ENCODE measurements around the gene ZNF263. TPM values are rescaled to one million over a fixed set of nuclear protein-coding genes. Genes with fewer than 3 reads are reported as not detected.

ZNF263 gene
- total RNA-seq, 1 experiment from 2014 or later = 37.4 TPM

- Mint-ChIP-seq H3K9me3 (ENCODE audit: unreplicated experiment) (peaks cover 5% of the 10 kb centered on the region), H3K4me1 (ENCODE audit: low read depth, unreplicated experiment) (no peaks in the 10 kb centered on the region), H3K36me3 (ENCODE audit: insufficient read depth, unreplicated experiment) (peaks cover 41% of the 10 kb centered on the region), H3K27ac (ENCODE audit: unreplicated experiment) (peak within 1 kb of the TSS; percentile 93), H3K4me3 (ENCODE audit: unreplicated experiment) (peak within 1 kb of the TSS; percentile 83), H3K27me3 (ENCODE audit: insufficient read depth, unreplicated experiment) (no peaks in the 10 kb centered on the region)
- ChIA-PET CTCF (no interaction called here), POLR2A (interaction anchor here (0.5 to 0.8 kb wide), 4 partner anchors 48 to 166 kb away, joined by 3 to 4 read pairs (median 4); partner anchors contain the start of genes ZNF174 and ZSCAN32)
- Histone ChIP-seq H3K36me3 (ENCODE audit: control insufficient read depth, insufficient read depth, low read length) (no peaks in the 10 kb centered on the region; the same call in 1 of the 2 replicates), H3K27me3 (replicated peaks; ENCODE audit: control insufficient read depth, insufficient read depth, low read length) (no peaks in the 10 kb centered on the region), H3K4me1 (0 out of 2 replicates have a peak, but pooled peaks cover 4% of the 10 kb centered on the region), H3K4me3 (ENCODE audit: low read depth, low read length) (peak within 1 kb of the TSS; percentile 96), H3K9me3 (peaks cover 6% of the 10 kb centered on the region)
- intact Hi-C loops (cut with micrococcal nuclease; ENCODE audit: unreplicated experiment) = loop anchor here (2.0 kb wide), 1 partner anchor 30 kb away; no protein-coding TSS in a partner anchor
- BruUV-seq (replicated peaks) = no TSS peak
- peak; percentile 93 to 94 for DNase-seq
- TF ChIP-seq, protein P1, sequence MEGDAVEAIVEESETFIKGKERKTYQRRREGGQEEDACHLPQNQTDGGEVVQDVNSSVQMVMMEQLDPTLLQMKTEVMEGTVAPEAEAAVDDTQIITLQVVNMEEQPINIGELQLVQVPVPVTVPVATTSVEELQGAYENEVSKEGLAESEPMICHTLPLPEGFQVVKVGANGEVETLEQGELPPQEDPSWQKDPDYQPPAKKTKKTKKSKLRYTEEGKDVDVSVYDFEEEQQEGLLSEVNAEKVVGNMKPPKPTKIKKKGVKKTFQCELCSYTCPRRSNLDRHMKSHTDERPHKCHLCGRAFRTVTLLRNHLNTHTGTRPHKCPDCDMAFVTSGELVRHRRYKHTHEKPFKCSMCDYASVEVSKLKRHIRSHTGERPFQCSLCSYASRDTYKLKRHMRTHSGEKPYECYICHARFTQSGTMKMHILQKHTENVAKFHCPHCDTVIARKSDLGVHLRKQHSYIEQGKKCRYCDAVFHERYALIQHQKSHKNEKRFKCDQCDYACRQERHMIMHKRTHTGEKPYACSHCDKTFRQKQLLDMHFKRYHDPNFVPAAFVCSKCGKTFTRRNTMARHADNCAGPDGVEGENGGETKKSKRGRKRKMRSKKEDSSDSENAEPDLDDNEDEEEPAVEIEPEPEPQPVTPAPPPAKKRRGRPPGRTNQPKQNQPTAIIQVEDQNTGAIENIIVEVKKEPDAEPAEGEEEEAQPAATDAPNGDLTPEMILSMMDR (IDR thresholded peaks at IDR 0.05; ENCODE audit: insufficient read depth in 1 of 2, low read depth in 1 of 2, low read length in 1 of 2, severe bottlenecking in 1 of 2, unreplicated experiment in 1 of 2) = no peak
Observed at GRCh38 chr16:3234857-3235561, 48.3 kb upstream of the ZNF263 start, which contains the start of gene ZNF200. Gene ZNF200, minus strand, starts transcription at chr16:3235158. Its CDS starts 1,403 bp downstream, at chr16:3233755.

DNA sequence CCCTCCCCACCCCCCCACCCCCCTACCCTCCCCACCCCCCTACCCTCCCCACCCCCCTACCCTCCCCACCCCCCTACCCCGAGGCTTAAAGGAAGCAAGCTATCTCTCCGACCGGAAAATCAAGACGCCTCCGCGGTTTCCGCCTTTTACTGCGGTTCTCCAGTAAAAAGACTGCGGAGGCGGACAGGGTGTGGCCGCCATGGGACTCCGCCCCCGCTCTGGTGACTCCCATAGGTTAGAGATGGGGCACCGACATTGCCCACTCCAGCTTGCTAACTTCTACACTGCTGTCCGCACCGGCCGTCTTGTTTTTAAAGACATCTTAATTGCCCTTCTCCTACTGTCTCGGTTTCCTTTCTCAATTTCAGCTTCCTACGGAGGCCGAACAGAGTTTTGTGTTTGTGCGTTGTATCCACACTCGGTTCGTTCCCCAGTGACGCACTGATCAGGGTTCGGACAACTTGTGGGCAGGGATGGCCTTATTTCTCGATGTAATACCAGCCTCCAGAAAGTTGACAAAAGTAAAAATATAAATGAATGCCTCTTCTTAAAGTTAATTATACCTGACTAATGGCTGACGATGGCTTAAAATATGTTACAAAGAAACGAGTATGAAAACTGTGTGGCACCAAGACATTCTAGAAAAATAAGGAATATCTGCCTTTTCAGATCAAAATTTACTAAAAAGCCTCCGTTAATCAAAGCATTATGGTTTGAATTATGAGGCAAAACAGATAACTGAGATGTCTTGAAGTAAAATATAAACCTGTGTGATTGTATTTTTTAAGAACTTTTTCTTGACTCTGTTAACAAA is 47.2 kb upstream of the ZNF263 start:
- H3K4me3 Mint-ChIP-seq (ENCODE audit: unreplicated experiment) = peak overlapping the region; percentile 72
- no peak overlapping the region for H3K27ac Mint-ChIP-seq (ENCODE audit: unreplicated experiment)
- POLR2A ChIA-PET = interaction anchor here (0.5 to 0.7 kb wide), 3 partner anchors 47 to 165 kb away, joined by 3 to 4 read pairs (median 3); partner anchors contain the start of genes ZNF174 and ZSCAN32
- no peaks in the 10 kb centered on the region for H3K9me3 Mint-ChIP-seq (ENCODE audit: unreplicated experiment)
- H3K27me3 Mint-ChIP-seq (ENCODE audit: insufficient read depth, unreplicated experiment) = no peaks in the 10 kb centered on the region
- BruUV-seq (replicated peaks) = no TSS peak
- H3K4me1 ChIP-seq = 0 out of 2 replicates have a peak, but pooled peaks cover 4% of the 10 kb centered on the region
- CTCF ChIA-PET = no interaction called here
- no peaks in the 10 kb centered on the region for H3K27me3 ChIP-seq (replicated peaks; ENCODE audit: control insufficient read depth, insufficient read depth, low read length)
- DNase-seq = peak; percentile 57 to 79
- H3K4me1 Mint-ChIP-seq (ENCODE audit: low read depth, unreplicated experiment) = no peaks in the 10 kb centered on the region
- no peaks in the 10 kb centered on the region; the same call in 1 of the 2 replicates for H3K36me3 ChIP-seq (ENCODE audit: control insufficient read depth, insufficient read depth, low read length)
- no peak overlapping the region for H3K4me3 ChIP-seq (ENCODE audit: low read depth, low read length)
- peaks cover 31% of the 10 kb centered on the region for H3K36me3 Mint-ChIP-seq (ENCODE audit: insufficient read depth, unreplicated experiment)
- intact Hi-C loops (cut with micrococcal nuclease; ENCODE audit: unreplicated experiment) = loop anchor here (2.0 kb wide), 1 partner anchor 29 kb away; no protein-coding TSS in a partner anchor
- peaks cover 6% of the 10 kb centered on the region for H3K9me3 ChIP-seq
- TF ChIP-seq, protein P1 (IDR thresholded peaks at IDR 0.05; ENCODE audit: insufficient read depth in 1 of 2, low read depth in 1 of 2, low read length in 1 of 2, severe bottlenecking in 1 of 2, unreplicated experiment in 1 of 2) = no peak

DNA sequence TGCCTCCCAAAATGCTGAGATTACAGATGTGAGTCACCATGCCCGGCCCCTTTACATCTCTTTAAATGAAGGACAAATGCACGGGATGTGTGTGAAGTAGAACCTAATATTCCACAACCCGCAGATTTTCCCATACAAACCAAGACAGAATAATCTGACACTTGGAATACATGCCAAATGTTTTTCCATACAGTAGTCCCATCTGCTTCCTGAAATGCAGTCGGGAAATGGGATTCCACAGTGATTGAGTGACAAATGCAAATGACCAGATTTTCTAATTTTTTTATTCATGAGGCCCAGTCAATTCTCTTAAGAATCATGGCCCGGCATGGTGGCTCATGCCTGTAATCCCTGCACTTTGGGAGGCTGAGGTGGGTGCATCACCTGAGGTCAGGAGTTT is 41.5 kb upstream of the ZNF263 start:
- TF ChIP-seq, protein P1 (IDR thresholded peaks at IDR 0.05; ENCODE audit: insufficient read depth in 1 of 2, low read depth in 1 of 2, low read length in 1 of 2, severe bottlenecking in 1 of 2, unreplicated experiment in 1 of 2) = no peak
- DNase-seq = no peak
- Histone ChIP-seq H3K36me3 (ENCODE audit: control insufficient read depth, insufficient read depth, low read length) (no peaks in the 10 kb centered on the region), H3K9me3 (no peaks in the 10 kb centered on the region; the same call in 1 of the 2 replicates), H3K27me3 (replicated peaks; ENCODE audit: control insufficient read depth, insufficient read depth, low read length) (no peaks in the 10 kb centered on the region; the same call in 1 of the 2 replicates), H3K4me1 (no peaks in the 10 kb centered on the region), H3K4me3 (ENCODE audit: low read depth, low read length) (no peak overlapping the region)
- Mint-ChIP-seq H3K9me3 (ENCODE audit: unreplicated experiment) (no peaks in the 10 kb centered on the region), H3K36me3 (ENCODE audit: insufficient read depth, unreplicated experiment) (peaks cover 4% of the 10 kb centered on the region), H3K27ac (ENCODE audit: unreplicated experiment) (no peak overlapping the region), H3K4me3 (ENCODE audit: unreplicated experiment) (no peak overlapping the region), H3K4me1 (ENCODE audit: low read depth, unreplicated experiment) (no peaks in the 10 kb centered on the region), H3K27me3 (ENCODE audit: insufficient read depth, unreplicated experiment) (peaks cover 3% of the 10 kb centered on the region)
- POLR2A ChIA-PET = no interaction called here
- BruUV-seq (replicated peaks) = no TSS peak
- CTCF ChIA-PET = no interaction called here
- intact Hi-C loops (cut with micrococcal nuclease; ENCODE audit: unreplicated experiment) = no loop called here

All from Caco-2 (cell line).